Glomerular endothelial cell (primary cell): ENCODE results near the gene SLC22A13. TPM values are rescaled to one million over a fixed set of nuclear protein-coding genes. Genes with fewer than 3 reads are reported as not detected.
"Not testable (repeated sequence)": the region's sequence is repeated elsewhere in the genome, so short reads cannot be mapped to it uniquely, and the experiment has no call there.

Source experiments
- DNase-seq: peaks from one replicate; pipeline ENCODE4 v3.0.0-alpha.2; 2011; ENCODE audit warnings: low read depth, low spot score; ENCODE audit errors: extremely low read depth
- total RNA-seq: library from RNA; depleted of rRNA; stranded (reverse); fragments of >200 nt; gene quantifications from 2 replicates; pipeline ENCODE4 v1.2.3, GENCODE V29; 2015

The SLC22A13 gene
- total RNA-seq, 1 donor from 2014 or later, result not detected

DNA sequence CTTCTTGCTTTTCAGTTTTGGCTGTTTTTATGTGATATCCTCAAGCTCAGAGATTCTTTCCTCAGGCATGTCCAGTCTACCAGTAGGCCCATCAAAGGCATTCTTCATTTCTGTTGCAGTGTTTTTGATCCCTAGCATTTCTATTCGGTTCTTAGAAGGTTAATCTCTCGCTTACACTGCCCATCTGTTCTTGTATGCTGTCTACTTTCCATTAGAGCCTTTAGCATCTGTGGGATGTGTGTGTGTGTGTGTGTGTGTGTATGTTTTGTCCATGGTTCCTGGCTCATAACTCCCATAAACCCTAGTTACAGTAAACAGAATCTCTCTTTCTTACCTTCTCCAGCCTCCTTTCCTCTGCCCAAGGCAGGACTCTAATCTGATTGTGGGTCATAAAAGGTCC lies 5.1 kb upstream of the SLC22A13 start:
- no peak for DNase-seq

DNA sequence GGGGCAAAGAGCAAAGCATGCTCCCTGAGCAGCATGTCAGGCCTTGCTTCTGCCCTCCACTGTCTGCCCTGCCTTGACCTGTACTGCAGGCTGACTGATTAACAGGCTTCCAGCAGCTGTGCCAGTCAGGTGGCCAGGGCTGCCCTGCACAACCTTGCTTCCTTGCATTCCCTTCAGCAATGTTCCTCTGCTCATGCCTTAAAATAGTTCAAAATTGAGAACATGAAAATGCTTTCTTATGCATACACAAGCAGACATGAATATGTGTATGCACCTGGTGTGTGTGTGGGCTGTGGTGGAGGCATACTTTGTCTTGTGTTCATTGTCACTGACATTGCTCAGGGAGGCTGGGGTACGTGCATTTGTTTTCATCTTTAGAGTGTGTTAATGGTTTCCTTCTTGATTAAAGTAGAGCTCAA lies 1.2 kb upstream of the SLC22A13 start:
- DNase-seq, result no peak

DNA sequence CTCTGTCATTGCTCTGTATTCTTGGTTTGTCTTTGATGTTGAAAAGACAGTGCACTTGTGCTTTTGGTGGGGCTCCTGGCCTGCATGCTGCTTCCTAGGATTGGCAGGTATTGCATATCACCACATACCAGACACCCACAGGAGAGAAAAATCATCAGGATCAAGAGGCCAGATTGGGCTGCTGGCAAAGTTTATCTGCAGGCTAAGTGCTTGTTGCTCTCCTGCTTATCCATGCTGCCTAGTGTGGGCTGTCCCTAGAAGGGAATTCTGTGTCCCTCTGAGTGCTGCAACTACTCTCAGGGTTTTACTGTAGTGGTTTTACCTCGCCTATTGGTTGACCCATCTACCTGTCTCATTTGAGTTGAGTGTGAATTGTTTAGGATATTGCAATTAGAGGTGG lies 833 bp upstream of the SLC22A13 start:
- DNase-seq, result no peak

DNA sequence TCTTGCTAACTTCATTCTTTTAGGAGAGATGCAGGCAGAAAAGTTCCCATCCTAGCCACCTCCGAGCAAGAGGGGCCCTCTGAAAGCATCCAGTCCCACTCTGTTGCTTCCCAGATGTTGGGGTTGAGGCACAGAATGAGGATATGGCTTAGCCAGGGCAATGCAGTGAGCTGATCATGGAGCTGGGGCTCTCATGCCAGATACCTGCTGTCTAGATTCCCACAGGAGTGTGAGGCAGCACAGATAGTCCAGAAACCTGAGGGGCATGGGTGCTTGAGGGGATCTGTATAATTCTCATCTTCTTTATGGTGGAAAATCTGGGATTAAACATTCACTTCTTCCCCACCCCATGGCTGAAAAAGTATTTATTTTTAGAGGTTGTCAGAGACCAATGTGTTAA lies 1.2 kb downstream of the SLC22A13 start:
- DNase-seq, result no peak

DNA sequence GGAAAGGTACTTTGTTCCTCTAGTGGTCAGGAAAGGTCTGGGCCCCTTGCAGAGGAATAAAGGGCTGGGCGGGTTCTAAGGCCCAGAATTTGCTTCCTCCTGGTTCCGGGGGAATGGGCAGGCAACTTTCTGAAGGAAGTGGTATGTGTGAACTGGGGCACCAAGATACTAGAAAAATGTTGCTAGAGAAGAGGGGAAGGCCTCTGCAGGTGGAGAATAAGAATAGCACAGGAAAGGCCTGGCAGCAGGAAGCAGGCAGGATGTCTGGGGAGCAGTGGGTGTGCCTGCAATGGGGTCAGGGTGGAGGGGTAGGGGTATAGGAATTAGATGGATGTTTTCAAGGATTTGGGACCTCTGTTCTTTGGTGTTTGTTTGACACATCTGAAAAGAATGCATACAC lies 2.0 kb downstream of the SLC22A13 start:
- DNase-seq, result no peak

DNA sequence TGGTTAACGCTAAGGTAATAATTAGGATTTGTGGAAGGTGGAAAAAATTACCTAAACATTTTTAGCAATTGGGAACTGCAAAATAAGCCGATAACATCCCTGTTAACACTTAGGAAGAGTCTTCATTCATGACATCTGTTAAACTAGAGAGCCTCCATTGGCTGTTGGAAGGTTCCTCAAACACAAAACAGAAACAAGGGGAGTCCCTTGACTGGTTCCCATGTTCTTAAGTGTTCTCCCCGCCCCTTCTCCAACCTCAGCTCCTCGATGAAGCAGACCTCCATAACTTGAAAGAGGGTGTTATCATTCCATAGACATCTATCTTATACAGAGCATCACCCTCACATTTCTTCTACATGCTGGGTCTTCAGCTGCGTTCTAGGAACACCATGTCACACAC lies 2.5 kb downstream of the SLC22A13 start:
- DNase-seq, result no peak

DNA sequence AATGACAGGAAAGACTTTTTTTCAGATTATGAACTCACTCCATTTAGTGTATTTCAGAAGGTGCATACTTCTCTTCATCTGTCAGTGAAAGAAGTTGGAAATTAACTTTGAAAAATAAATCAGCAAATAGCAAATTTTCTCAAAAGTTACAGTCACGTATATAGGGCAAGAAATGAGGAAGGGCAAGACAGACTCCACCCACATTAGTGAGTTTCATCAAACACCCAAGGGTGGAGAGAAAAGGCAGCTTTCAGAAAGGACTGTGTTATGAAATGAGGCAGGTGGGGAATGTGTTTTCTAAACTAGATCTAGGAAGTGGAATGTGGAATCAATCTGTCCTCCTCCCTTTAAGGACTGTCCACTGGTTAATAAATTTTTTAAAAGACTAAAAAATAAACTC lies 2.9 kb downstream of the SLC22A13 start:
- no peak for DNase-seq

DNA sequence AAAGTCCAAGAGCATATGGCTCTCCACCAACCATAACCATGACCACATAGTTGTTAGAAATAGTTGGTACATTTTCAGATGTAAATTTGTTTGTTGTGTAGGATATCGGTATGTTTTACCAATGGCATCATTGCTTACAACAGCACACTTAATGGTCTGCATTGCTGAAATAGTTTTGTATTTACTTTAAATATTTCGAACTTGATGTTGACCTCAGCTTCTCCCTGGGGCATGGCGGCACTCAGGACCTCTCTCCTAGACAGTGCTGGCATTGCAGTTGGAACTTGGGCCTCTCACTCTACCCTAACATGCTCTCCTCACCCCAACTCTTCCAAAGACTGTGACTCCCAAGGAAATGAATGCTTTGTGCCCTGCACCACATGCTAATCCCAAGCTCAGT lies 5.0 kb downstream of the SLC22A13 start:
- no peak for DNase-seq

DNA sequence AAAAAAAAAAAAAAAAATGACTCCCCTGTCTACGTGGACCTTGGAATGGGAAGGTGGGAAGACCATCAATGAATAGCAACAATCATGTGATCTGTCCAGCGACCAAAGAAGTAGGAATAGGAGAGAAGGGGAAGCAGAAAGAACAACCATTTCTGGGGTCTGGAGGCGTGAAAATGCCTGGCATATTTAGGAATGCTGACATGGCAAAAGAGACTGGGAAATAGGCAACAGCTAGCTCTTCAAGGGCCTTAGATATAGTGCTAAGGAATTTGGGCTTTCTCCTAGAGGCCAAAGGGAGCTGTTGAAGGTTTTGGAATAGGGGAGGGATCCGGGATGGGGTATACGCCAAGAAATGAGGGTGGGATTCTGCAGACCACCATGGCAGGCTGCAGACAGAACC lies 5.9 kb downstream of the SLC22A13 start:
- no peak for DNase-seq

DNA sequence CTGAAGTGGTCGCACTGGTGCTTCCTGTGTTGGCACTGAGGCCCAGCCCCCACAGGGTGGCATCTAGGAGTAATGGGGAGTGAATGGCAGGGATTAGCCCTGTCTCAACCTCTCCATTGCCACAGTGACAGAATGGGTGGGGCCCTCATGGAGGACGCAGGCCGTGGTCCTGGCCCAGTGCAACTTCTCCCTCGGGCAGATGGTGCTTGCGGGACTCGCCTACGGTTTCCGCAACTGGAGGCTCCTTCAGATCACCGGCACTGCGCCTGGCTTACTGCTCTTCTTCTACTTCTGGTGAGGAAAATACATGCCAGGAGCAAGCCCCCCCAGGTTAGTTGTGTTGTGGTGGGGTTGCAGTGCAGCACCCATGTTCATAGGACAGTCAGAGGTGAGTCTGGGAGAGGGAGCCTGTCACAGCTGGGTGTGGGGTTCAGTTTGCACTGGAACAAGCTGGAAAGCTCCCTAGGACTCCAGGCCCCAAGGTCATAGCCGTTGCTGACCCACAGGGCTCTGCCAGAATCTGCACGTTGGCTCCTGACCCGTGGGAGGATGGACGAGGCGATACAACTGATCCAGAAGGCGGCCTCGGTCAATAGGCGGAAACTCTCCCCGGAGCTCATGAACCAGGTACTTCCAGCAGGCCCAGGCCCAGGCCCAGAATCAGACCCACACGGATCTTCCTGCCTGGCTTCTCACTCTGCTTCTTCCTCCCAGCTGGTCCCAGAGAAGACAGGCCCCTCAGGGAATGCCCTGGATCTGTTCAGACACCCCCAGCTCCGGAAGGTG lies 9.4 kb downstream of the SLC22A13 start:
- DNase-seq, result no peak

DNA sequence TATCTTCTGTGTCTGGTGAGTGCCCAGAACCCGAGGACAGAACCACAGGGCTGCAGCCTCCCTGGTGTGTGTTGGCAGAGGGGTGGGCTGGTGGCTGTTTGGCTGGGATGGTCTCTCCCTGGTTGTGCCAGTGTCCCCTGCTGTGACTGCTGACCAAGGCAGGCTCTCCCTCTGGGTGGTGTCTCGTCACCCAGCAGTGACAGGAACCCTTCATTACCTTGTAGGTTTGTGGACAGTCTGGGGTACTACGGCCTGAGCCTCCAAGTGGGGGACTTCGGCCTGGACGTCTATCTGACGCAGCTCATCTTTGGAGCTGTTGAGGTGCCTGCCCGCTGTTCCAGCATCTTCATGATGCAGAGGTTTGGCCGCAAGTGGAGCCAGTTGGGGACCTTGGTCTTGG lies 10.0 kb downstream of the SLC22A13 start:
- no peak for DNase-seq

DNA sequence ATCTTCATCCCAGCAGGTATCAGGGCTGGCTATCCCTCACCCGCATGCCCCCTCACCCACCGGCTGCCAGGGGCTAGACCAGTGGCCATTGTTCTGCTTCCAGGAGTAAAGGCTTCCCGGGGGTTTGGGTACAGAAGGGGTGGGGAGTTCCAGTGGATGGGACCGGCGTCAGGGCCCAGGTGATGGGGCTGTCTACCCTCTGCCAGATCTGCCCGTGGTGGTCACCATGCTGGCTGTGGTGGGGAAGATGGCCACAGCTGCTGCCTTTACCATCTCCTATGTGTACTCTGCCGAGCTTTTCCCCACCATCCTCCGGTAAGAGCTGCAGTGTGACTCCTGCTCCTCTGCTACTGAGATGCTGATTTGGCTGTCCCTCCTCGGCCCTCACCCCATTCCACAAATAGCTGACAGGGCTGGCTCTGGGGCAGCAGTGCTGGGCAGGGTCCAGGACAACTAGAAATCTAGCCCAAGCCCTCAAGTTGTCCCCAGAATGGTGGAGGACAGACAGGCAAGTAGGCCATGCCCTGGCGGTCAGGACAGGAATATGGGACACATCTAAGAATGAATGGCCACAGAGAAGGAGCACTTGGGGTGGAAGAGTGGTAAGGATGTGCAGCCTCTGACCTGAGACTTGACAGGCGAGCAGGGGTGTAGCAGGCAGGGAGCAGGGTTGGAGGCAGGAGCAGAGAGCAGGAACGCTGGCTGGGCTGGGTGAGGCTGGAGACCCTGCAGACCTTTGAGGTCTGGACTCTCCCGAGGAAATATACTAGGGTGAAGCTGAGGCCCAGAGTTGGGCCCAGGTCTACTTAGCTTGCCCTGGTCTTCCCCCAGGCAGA lies 10.7 kb downstream of the SLC22A13 start:
- DNase-seq, result no peak

DNA sequence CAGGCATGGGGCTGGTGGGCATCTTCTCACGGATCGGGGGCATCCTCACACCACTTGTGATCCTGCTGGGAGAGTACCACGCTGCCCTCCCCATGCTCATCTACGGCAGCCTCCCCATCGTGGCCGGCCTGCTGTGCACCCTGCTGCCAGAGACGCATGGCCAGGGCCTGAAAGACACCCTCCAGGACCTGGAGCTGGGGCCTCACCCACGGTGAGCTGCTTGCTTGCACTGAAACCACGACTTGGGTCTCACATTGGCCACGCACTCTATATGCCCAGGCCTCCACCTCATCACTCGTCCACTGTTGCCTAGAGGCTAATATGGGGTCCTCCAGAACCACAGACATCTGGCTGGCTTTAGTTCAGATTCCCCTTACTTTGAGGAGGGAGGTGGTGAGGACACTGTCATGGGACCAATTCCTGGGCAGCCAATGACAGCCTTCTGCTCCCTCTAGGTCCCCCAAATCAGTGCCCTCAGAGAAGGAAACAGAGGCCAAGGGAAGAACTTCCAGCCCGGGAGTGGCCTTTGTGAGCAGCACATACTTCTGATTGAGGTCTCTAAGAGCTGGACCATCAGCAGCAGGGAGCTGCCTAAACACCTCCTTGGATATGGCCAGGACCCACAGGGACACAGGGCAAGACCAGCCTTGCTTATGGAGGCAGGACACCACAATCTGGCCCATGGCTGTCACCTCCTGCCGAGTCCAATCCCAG lies 11.5 kb downstream of the SLC22A13 start:
- no peak for DNase-seq

DNA sequence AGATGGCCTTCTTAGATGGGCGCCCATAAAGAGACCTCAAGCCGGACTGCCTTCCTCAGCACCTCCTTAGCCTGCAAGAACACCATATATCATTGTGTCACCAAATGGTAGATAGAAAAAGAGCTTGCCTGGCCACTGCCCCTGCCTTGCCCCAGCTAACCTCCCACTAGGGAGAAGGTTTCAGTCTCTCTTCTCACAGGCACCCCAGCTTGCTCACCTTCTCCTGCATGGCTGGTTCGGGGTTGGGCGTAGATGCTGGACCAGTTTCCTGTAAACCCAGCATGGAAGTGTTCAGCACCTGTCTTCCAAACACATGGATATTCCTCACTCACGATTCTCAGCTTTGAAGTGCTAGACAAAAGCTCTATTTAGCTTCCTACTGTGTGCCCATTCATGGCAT lies 13.2 kb downstream of the SLC22A13 start:
- DNase-seq, result no peak

DNA sequence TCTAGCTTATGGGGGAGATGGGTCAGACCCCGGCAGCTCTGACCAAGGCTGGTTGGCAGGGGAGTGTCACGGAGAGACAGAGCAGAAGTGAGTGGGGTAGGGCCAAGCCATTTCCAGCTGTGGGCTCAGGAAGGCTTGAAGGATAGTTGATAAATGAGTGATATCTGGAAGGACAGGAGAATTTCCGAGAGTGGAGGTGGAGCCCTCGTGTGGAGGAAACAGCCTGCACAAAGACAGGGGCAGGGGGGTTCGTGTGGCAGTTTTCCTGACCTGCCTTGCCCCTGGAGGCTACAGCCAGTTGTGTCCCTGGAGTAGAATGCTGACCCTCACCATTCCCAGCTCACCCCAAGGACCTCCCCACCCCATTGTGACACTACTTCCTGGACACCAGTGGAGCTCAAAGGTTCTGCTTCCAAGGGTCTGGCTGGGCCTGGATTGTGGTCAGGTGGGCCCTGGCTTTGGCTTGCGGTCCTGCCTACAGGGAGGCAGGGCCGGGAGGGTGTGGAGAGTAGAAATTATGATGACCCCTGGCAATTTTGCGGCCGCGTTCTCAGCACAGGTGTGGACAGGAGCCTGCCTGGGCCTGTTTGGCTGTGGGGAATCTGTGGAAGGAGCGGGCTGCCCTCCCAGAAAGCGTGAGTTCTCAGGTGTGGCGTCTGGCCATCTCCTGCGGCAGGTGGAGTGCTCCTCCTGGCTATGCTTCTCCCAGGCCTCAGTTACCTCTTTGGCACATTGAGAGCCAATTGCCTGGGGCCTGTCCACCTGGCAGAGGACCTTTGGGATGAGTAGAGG lies 16.5 kb downstream of the SLC22A13 start, which contains the start of gene SLC22A14:
Gene SLC22A14, plus strand, starts transcription at position 400 of the 792 bp plus-strand sequence. CDS start 23,733 bp downstream, outside the sequence.
- DNase-seq, result no peak

DNA sequence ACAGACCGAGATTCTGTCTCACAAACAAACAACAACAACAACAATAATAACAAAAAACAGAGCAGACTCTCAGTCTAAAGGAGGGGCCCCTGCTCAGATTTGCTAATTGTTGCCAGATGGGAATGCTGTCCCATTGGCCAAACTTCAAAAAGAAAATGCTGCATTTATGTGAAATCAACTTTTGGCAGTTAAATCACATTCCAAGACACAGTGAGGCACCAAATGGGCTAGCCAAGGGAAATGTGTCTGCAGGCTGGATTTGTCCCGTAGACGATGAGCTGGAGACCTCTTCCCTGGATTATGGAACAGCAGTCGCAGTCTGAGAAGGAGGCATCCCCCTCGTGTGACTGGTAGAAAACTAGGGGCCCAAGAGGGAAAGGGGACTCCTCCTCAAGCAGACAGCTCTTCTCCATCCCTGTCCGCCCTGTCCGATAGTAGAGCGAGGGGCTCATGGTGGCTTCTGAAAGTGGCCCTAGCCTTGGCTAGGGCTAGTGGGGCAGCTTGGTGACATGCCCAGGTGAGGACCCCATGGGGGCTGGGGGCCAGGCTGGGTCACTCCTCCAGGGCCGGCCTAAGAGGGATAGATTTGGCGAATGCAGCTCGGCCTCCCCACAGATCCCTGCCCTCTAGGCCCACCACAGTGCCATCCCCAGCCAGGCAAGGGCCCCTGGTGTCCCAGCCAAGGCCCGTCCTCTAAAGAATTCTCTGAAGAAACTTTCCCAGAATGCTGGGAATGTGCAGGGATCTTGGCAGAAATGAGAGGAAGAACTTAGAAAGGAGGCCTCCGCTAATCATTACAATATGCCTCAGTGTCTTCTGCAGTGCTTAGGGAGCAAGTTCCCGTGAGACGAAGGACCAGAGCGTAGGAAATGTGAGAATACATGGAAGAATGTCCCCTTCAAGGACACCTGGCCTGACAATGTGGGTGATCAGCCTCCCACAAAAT lies 18.5 kb downstream of the SLC22A13 start:
- DNase-seq, result no peak

DNA sequence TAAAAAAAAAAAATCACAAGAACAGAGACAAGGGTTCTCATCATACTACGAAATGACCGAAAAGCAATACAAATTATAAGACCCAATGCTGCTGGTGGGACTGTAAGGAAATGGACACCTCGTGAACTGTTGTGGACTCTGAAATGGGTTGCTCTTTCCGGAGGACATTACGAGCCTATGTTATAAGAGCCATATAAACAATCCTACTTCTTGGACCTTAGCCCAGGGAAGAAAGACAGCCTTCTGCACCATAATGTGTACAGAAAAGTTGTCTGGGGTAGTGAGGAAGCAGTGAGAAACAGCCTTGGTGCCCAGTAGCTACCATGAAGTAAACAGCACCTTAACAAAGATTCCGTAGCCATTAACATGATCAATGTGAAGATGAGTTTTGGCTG lies 19.1 kb downstream of the SLC22A13 start:
- DNase-seq, result no peak

DNA sequence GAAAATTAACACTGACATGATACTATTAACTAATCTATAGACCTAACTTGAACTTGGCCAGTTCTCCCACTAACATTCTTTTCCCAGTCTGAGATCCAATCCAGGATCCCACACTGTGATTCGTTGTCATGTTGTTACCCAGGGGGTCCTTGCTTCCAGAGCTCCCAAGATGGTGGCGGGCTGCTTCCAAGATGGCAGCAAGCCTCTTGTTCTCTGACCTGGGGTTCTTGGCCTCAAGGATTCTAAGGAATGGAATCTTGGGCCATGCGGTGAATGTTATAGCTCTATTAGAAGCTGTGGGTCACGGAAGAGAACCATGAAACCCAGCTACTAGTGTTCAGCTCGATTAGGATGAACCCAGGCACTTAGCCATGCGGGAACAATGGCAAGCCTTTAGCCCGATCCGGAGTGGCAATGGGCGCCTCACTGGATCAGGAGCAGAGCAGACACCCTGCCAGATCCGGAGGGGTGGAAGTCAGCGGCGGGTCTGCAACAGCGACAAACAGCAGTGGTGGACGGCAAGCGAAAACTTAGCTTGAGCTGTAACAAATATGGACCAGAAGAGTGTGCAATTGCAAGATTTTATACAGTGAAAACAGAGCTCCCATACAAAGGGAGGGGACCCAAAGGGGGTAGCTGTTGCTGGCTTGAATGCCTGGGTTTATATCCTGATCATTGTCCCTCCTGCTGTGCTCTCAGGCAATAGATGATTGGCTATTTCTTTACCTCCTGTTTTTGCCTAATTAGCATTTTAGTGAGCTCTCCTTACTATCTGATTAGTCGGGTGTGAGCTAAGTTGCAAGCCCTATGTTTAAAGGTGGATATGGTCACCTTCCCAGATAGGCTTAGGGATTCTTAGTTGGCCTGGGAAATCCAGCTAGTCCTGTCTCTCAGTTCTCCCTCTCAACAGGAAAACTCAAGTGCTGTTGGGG lies 23.9 kb downstream of the SLC22A13 start:
- not testable (repeated sequence) for DNase-seq
